ENCODE results near the gene MELTF. TPM values are rescaled to one million over a fixed set of nuclear protein-coding genes. Genes with fewer than 3 reads are reported as not detected.

Gene MELTF
- total and polyA plus RNA-seq, 9 of the 15 experiments (the other 6 are each of a cell fraction or from before 2014, with no cell fraction given): 0.35 to 10.5 (median 4.5) TPM

- ChIA-PET CTCF (ENCODE audit: low intra/inter-chr PET ratio) (no interaction called here), POLR2A (no interaction called here)
- Histone ChIP-seq H3K36me3 (ENCODE audit: control insufficient read depth, insufficient read depth, low read length) (no peaks in the 10 kb centered on the region), H3K4me1 (replicated peaks in 1 of 2; ENCODE audit: control insufficient read depth in 2 of 2, insufficient read depth in 2 of 2, low read length in 2 of 2) (peaks cover 3 to 51% of the 10 kb centered on the region in 2 experiments; a peak in 3 of 5 replicates), H3K79me2 (ENCODE audit: control insufficient read depth, insufficient read depth, low read length) (no peaks in the 10 kb centered on the region), H3K27ac (ENCODE audit: extremely low read depth, low read depth, low read length) (no peak overlapping the region), H4K20me1 (replicated peaks; ENCODE audit: control insufficient read depth, insufficient read depth, low read length) (no peaks in the 10 kb centered on the region), H2AFZ (ENCODE audit: low read depth, low read length) (no peak overlapping the region), H3K4me3 (no peak overlapping the region), H3K9ac (ENCODE audit: insufficient read depth in 1 of 2, low read depth in 2 of 2, low read length in 2 of 2) (peak overlapping the region in 1 of 2 experiments; percentile 66; a peak in 1 of 4 replicates), H3K27me3 (ENCODE audit: control insufficient read depth in 2 of 2, insufficient read depth in 2 of 2, low read length in 2 of 2) (no peaks in the 10 kb centered on the region), H3K4me2 (ENCODE audit: insufficient read depth, low read length) (no peak overlapping the region), H3K9me1 (ENCODE audit: control insufficient read depth, insufficient read depth, low read length) (no peaks in the 10 kb centered on the region), H3K9me3 (replicated peaks; ENCODE audit: control insufficient read depth, insufficient read depth, low read depth, low read length) (no peaks in the 10 kb centered on the region)
- TF ChIP-seq RFX1 (IDR thresholded peaks at IDR 0.05) (no peak), TEAD2 (tag; IDR thresholded peaks at IDR 0.05) (no peak), ZNF212 (CRISPR knock-in tag; IDR thresholded peaks at IDR 0.05) (no peak), ZNF143 (CRISPR knock-in tag; IDR thresholded peaks at IDR 0.05) (no peak), SNRNP70 (optimal IDR thresholded peaks at IDR 0.05; ENCODE audit: low read depth, low read length) (no peak), SAP30 (IDR thresholded peaks at IDR 0.05; ENCODE audit: borderline replicate concordance, insufficient read depth, low read depth, low read length, poor library complexity, severe bottlenecking) (no peak), SPI1 (IDR thresholded peaks at IDR 0.05; ENCODE audit: borderline replicate concordance, low read depth, low read length) (peak; percentile 60; the same call in 1 of the 2 replicates)
- BruUV-seq (replicated peaks): no TSS peak
- in situ Hi-C loops (cut with MboI) (no loop called here), intact Hi-C loops (cut with micrococcal nuclease) (no loop called here)
- ATAC-seq (no peak), DNase-seq (ENCODE audit: extremely low read depth in 1 of 4, low spot score in 3 of 4) (no peak), FAIRE-seq (no peak)
- whole genome bisulfite sequencing (ENCODE audit: insufficient coverage, low coverage, missing lambda C conversion rate): 36% methylated on average over 8 of the region's 8 CpGs
These were observed 21.7 kb downstream of the MELTF start for GRCh38 chr3:197007953-197008352.

Data from K562 (cell line).